Measurements from ENCODE around the gene FOXP1. TPM values are rescaled to one million over a fixed set of nuclear protein-coding genes. Genes with fewer than 3 reads are reported as not detected.

The FOXP1 gene
- total and polyA plus RNA-seq, 2 donors: 26.1 to 42.3 TPM

GRCh38 chr3:71139496-71139895 is 444.0 kb downstream of the FOXP1 start:
- no peaks in the 10 kb centered on the region for H3K36me3 ChIP-seq (ENCODE audit: control insufficient read depth in 2 of 2, insufficient read depth in 2 of 2, low read length in 1 of 2)
- no peak overlapping the region for H3K4me3 ChIP-seq (ENCODE audit: low read length in 2 of 2)
- H3K27ac ChIP-seq (ENCODE audit: low read depth in 1 of 2, low read length in 1 of 2): no peak overlapping the region
- DNase-seq (ENCODE audit: low read depth in 6 of 9, low spot score in 9 of 9): no peak
- H3K9me3 ChIP-seq (ENCODE audit: control insufficient read depth in 2 of 2, insufficient read depth in 1 of 2, low read length in 1 of 2): no peaks in the 10 kb centered on the region
- 95% methylated on average over 5 of the region's 5 CpGs for WGBS
- H3K4me1 ChIP-seq (ENCODE audit: control insufficient read depth in 2 of 2, insufficient read depth in 2 of 2, low read length in 2 of 2): peaks cover 0 to 11% of the 10 kb centered on the region in 2 donors
- no peaks in the 10 kb centered on the region for H3K27me3 ChIP-seq (ENCODE audit: control insufficient read depth in 2 of 2, insufficient read depth in 1 of 2, low read length in 1 of 2)

- H3K27ac ChIP-seq (ENCODE audit: low read depth in 1 of 2, low read length in 1 of 2): no peak overlapping the region
- 94% methylated on average over 5 of the region's 5 CpGs for WGBS
- H3K4me1 ChIP-seq (ENCODE audit: control insufficient read depth in 2 of 2, insufficient read depth in 2 of 2, low read length in 2 of 2): peaks cover 0 to 11% of the 10 kb centered on the region in 2 donors
- H3K27me3 ChIP-seq (ENCODE audit: control insufficient read depth in 2 of 2, insufficient read depth in 1 of 2, low read length in 1 of 2): no peaks in the 10 kb centered on the region
- no peaks in the 10 kb centered on the region for H3K9me3 ChIP-seq (ENCODE audit: control insufficient read depth in 2 of 2, insufficient read depth in 1 of 2, low read length in 1 of 2)
- no peaks in the 10 kb centered on the region for H3K36me3 ChIP-seq (ENCODE audit: control insufficient read depth in 2 of 2, insufficient read depth in 2 of 2, low read length in 1 of 2)
- no peak overlapping the region for H3K4me3 ChIP-seq (ENCODE audit: low read length in 2 of 2)
- DNase-seq (ENCODE audit: low read depth in 6 of 9, low spot score in 9 of 9): no peak
Observed at GRCh38 chr3:71138410-71138809, 445.1 kb downstream of the FOXP1 start.

- Histone ChIP-seq H3K4me1 (ENCODE audit: control insufficient read depth in 2 of 2, insufficient read depth in 2 of 2, low read length in 2 of 2) (peaks cover 8 to 24% of the 10 kb centered on the region in 2 donors), H3K27ac (ENCODE audit: low read depth in 1 of 2, low read length in 1 of 2) (no peak overlapping the region), H3K27me3 (ENCODE audit: control insufficient read depth in 2 of 2, insufficient read depth in 1 of 2, low read length in 1 of 2) (no peaks in the 10 kb centered on the region), H3K36me3 (ENCODE audit: control insufficient read depth in 2 of 2, insufficient read depth in 2 of 2, low read length in 1 of 2) (no peaks in the 10 kb centered on the region), H3K9me3 (ENCODE audit: control insufficient read depth in 2 of 2, insufficient read depth in 1 of 2, low read length in 1 of 2) (no peaks in the 10 kb centered on the region), H3K4me3 (ENCODE audit: low read length in 2 of 2) (no peak overlapping the region)
- DNase-seq (ENCODE audit: low read depth in 6 of 9, low spot score in 9 of 9): no peak
- WGBS: 98% methylated on average over 2 of the region's 2 CpGs
Observed at GRCh38 chr3:71136276-71136675, 447.3 kb downstream of the FOXP1 start.

GRCh38 chr3:71135373-71136088 is 448.0 kb downstream of the FOXP1 start:
- peaks cover 12 to 32% of the 10 kb centered on the region in 2 donors for H3K4me1 ChIP-seq (ENCODE audit: control insufficient read depth in 2 of 2, insufficient read depth in 2 of 2, low read length in 2 of 2)
- H3K27me3 ChIP-seq (ENCODE audit: control insufficient read depth in 2 of 2, insufficient read depth in 1 of 2, low read length in 1 of 2): no peaks in the 10 kb centered on the region
- 92% methylated on average over 8 of the region's 8 CpGs for WGBS
- no peak overlapping the region for H3K27ac ChIP-seq (ENCODE audit: low read depth in 1 of 2, low read length in 1 of 2)
- DNase-seq (ENCODE audit: low read depth in 6 of 9, low spot score in 9 of 9): no peak
- H3K9me3 ChIP-seq (ENCODE audit: control insufficient read depth in 2 of 2, insufficient read depth in 1 of 2, low read length in 1 of 2): no peaks in the 10 kb centered on the region
- no peak overlapping the region for H3K4me3 ChIP-seq (ENCODE audit: low read length in 2 of 2)
- no peaks in the 10 kb centered on the region for H3K36me3 ChIP-seq (ENCODE audit: control insufficient read depth in 2 of 2, insufficient read depth in 2 of 2, low read length in 1 of 2)

GRCh38 chr3:71134521-71134920 is 449.0 kb downstream of the FOXP1 start:
- Histone ChIP-seq H3K27me3 (ENCODE audit: control insufficient read depth in 2 of 2, insufficient read depth in 1 of 2, low read length in 1 of 2) (no peaks in the 10 kb centered on the region), H3K27ac (ENCODE audit: low read depth in 1 of 2, low read length in 1 of 2) (peak overlapping the region in 1 of 2 donors; percentile 57)

GRCh38 chr3:71133865-71134264 is 449.7 kb downstream of the FOXP1 start:
- no peak for DNase-seq (ENCODE audit: low read depth in 6 of 9, low spot score in 9 of 9)
- Histone ChIP-seq H3K4me3 (ENCODE audit: low read length in 2 of 2) (no peak overlapping the region), H3K27ac (ENCODE audit: low read depth in 1 of 2, low read length in 1 of 2) (peak overlapping the region in 1 of 2 donors; percentile 57), H3K27me3 (ENCODE audit: control insufficient read depth in 2 of 2, insufficient read depth in 1 of 2, low read length in 1 of 2) (no peaks in the 10 kb centered on the region), H3K9me3 (ENCODE audit: control insufficient read depth in 2 of 2, insufficient read depth in 1 of 2, low read length in 1 of 2) (no peaks in the 10 kb centered on the region), H3K36me3 (ENCODE audit: control insufficient read depth in 2 of 2, insufficient read depth in 2 of 2, low read length in 1 of 2) (no peaks in the 10 kb centered on the region), H3K4me1 (ENCODE audit: control insufficient read depth in 2 of 2, insufficient read depth in 2 of 2, low read length in 2 of 2) (peaks cover 12 to 34% of the 10 kb centered on the region in 2 donors)
- 93% methylated on average over 4 of the region's 4 CpGs for WGBS

More at GRCh38 chr3:71134521-71134920, 449.0 kb downstream of the FOXP1 start:
- DNase-seq (ENCODE audit: low read depth in 6 of 9, low spot score in 9 of 9): no peak
- H3K36me3 ChIP-seq (ENCODE audit: control insufficient read depth in 2 of 2, insufficient read depth in 2 of 2, low read length in 1 of 2): no peaks in the 10 kb centered on the region
- H3K4me3 ChIP-seq (ENCODE audit: low read length in 2 of 2): no peak overlapping the region
- H3K9me3 ChIP-seq (ENCODE audit: control insufficient read depth in 2 of 2, insufficient read depth in 1 of 2, low read length in 1 of 2): no peaks in the 10 kb centered on the region
- WGBS: 91% methylated on average over 2 of the region's 2 CpGs
- peaks cover 12 to 33% of the 10 kb centered on the region in 2 donors for H3K4me1 ChIP-seq (ENCODE audit: control insufficient read depth in 2 of 2, insufficient read depth in 2 of 2, low read length in 2 of 2)

- H3K27ac ChIP-seq (ENCODE audit: low read depth in 1 of 2, low read length in 1 of 2): no peak overlapping the region
- no peaks in the 10 kb centered on the region for H3K9me3 ChIP-seq (ENCODE audit: control insufficient read depth in 2 of 2, insufficient read depth in 1 of 2, low read length in 1 of 2)
- DNase-seq (ENCODE audit: low read depth in 6 of 9, low spot score in 9 of 9): no peak
- H3K36me3 ChIP-seq (ENCODE audit: control insufficient read depth in 2 of 2, insufficient read depth in 2 of 2, low read length in 1 of 2): no peaks in the 10 kb centered on the region
- 97% methylated on average over 8 of the region's 8 CpGs for WGBS
- H3K4me3 ChIP-seq (ENCODE audit: low read length in 2 of 2): no peak overlapping the region
- H3K4me1 ChIP-seq (ENCODE audit: control insufficient read depth in 2 of 2, insufficient read depth in 2 of 2, low read length in 2 of 2): peaks cover 12 to 40% of the 10 kb centered on the region in 2 donors
- H3K27me3 ChIP-seq (ENCODE audit: control insufficient read depth in 2 of 2, insufficient read depth in 1 of 2, low read length in 1 of 2): no peaks in the 10 kb centered on the region
Observed at GRCh38 chr3:71132995-71133730, 450.4 kb downstream of the FOXP1 start.

GRCh38 chr3:71131375-71132314 is 451.9 kb downstream of the FOXP1 start:
- peak overlapping the region in 1 of 2 donors; percentile 86 for H3K4me3 ChIP-seq (ENCODE audit: low read length in 2 of 2)
- peaks cover 20 to 53% of the 10 kb centered on the region in 2 donors for H3K4me1 ChIP-seq (ENCODE audit: control insufficient read depth in 2 of 2, insufficient read depth in 2 of 2, low read length in 2 of 2)
- H3K27ac ChIP-seq (ENCODE audit: low read depth in 1 of 2, low read length in 1 of 2): peak overlapping the region; percentile 89 to 97
- H3K9me3 ChIP-seq (ENCODE audit: control insufficient read depth in 2 of 2, insufficient read depth in 1 of 2, low read length in 1 of 2): no peaks in the 10 kb centered on the region
- H3K36me3 ChIP-seq (ENCODE audit: control insufficient read depth in 2 of 2, insufficient read depth in 2 of 2, low read length in 1 of 2): no peaks in the 10 kb centered on the region
- H3K27me3 ChIP-seq (ENCODE audit: control insufficient read depth in 2 of 2, insufficient read depth in 1 of 2, low read length in 1 of 2): no peaks in the 10 kb centered on the region
- WGBS: 69% methylated on average over 10 of the region's 10 CpGs
- DNase-seq (ENCODE audit: low read depth in 6 of 9, low spot score in 9 of 9): peak in 2 of 9 donors; percentile 18 to 52
